ENCODE data around the gene NKAIN2.
"Not testable (repeated sequence)": the region's sequence is repeated elsewhere in the genome, so short reads cannot be mapped to it uniquely, and the experiment has no call there.

The NKAIN2 gene

DNA sequence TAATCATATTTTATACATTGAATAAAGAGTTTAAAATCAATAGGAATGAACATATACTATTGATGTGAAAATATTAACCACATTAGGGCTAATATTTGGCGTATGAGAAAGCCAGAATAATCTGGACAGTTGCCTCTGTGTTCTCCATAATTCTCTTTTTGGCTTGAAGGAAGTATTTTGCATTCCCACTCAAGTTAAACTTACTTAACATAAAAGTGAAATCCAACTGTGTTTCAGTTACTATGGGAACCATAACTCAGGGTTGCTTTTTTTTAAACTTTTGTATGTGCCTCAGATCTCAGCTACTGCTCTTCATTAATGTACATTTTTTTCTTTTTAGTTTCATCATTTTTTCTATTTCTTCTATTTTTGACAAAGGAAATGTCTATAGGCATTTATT is 479.8 kb downstream of the NKAIN2 start:
- TF ChIP-seq, protein P1, sequence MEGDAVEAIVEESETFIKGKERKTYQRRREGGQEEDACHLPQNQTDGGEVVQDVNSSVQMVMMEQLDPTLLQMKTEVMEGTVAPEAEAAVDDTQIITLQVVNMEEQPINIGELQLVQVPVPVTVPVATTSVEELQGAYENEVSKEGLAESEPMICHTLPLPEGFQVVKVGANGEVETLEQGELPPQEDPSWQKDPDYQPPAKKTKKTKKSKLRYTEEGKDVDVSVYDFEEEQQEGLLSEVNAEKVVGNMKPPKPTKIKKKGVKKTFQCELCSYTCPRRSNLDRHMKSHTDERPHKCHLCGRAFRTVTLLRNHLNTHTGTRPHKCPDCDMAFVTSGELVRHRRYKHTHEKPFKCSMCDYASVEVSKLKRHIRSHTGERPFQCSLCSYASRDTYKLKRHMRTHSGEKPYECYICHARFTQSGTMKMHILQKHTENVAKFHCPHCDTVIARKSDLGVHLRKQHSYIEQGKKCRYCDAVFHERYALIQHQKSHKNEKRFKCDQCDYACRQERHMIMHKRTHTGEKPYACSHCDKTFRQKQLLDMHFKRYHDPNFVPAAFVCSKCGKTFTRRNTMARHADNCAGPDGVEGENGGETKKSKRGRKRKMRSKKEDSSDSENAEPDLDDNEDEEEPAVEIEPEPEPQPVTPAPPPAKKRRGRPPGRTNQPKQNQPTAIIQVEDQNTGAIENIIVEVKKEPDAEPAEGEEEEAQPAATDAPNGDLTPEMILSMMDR (IDR thresholded peaks at IDR 0.05; ENCODE audit: low read depth, low read length), result no peak
- H3K4me3 ChIP-seq (ENCODE audit: low read depth, low read length), result no peak overlapping the region

DNA sequence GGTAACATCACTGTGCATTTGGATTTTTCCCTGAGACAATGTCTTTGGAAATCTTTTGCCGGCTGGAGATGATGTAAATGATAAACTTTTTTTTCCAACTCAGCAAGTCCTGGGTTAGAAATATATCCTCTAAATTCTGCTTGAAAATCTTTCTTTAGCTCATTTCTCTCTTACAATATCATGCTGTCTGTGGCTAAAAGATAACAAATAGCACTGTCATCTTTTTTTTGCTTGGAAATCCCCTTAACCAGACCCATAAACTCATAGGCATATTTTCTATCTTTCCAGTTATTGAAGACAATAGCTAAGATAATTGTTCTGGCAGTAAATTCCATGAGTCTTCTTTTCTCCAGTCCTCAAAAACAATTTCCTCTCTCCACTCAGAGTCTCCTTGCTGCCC is 481.5 kb downstream of the NKAIN2 start:
- H3K4me3 ChIP-seq (ENCODE audit: low read depth, low read length), result no peak overlapping the region
- TF ChIP-seq, protein P1 (IDR thresholded peaks at IDR 0.05; ENCODE audit: low read depth, low read length), result no peak

DNA sequence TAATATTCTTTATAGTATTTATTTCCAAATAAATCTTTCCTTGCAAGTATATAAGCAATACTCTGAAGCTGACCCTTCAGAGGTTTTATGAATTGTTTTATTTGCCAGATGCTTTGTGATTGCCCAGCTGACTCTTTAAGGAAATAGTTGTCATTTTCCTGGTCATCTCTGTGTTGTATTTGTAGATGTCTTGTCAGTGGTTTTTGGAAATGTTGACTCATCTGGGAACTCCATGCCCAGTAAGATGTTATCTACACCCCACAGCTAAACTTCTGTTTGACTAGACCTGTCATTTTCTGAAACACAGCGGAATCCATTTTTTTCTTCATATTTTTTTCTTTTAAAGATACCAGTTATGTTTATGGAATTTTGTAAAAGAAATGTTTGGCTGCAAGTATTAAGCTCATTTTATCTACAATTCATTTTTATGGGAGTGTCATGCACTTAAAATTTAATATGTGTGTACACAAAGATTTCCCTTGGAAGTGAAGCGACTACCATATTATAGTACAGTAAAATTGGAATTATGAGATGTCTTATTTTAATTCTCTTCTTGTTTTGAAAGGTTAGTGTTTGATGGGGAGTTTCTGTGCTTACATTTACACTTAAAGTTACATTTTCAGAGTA is 491.0 kb downstream of the NKAIN2 start:
- H3K4me3 ChIP-seq (ENCODE audit: low read depth, low read length), result no peak overlapping the region
- TF ChIP-seq, protein P1 (IDR thresholded peaks at IDR 0.05; ENCODE audit: low read depth, low read length), result no peak

DNA sequence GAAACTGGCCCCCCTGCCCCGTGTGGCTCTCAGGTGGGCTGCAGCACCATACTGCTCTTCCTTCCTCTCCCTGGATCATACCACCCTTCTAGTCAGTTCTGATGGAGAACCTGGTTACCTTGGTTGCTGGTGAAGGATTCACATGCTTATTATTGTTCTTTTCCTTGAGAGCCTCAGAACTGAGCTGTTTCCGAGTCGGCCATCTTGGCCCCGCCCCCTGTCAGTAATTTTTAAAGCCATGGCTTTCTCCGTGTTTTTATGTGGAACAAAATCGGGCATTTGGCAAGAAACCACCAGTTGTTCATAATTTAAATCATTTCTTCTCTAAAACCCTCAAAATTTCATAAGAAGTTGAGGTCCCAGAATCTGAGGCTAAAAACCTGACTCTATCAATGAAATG is 493.8 kb downstream of the NKAIN2 start:
- no peak overlapping the region for H3K4me3 ChIP-seq (ENCODE audit: low read depth, low read length)
- TF ChIP-seq, protein P1 (IDR thresholded peaks at IDR 0.05; ENCODE audit: low read depth, low read length), result no peak

DNA sequence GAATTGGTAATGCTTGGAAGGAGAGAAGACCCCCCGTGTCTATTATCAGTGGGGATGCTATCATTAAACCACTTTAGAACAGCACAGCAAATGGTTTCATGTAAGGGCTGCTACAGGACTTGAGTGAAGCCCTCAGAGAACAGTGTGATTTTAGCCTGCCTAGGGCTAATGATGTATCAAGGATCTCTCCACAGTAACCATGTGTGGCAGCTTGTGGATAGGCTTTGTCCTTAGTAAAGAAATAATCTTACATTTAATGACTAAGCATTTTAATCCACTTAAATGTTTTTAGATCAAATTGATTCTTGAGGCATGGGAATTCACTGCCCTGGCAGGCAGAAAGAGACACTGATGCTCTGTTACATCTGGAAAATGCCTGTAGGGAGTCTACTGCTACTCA is 495.1 kb downstream of the NKAIN2 start:
- TF ChIP-seq, protein P1 (IDR thresholded peaks at IDR 0.05; ENCODE audit: low read depth, low read length), result no peak
- H3K4me3 ChIP-seq (ENCODE audit: low read depth, low read length), result no peak overlapping the region

DNA sequence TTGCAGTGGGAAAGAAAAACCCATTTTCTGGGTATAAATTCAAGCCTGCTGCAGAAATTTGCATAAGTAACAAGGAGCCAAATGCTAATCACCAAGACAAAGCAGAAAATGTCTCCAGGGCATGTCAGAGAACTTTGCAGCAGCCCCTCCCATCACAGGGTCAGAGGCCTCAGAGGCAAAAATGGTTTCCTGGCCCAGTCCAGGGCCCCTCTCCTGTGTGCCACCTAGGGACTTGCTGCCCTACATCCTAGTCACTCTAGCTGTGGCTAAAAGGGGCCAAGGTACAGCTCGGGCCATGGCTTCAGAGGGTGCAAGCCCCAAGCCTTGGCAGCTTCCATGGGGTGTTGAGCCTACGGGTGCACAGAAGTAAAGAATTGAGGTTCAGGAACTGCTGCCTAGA is 497.2 kb downstream of the NKAIN2 start:
- H3K4me3 ChIP-seq (ENCODE audit: low read depth, low read length), result not testable (repeated sequence)

DNA sequence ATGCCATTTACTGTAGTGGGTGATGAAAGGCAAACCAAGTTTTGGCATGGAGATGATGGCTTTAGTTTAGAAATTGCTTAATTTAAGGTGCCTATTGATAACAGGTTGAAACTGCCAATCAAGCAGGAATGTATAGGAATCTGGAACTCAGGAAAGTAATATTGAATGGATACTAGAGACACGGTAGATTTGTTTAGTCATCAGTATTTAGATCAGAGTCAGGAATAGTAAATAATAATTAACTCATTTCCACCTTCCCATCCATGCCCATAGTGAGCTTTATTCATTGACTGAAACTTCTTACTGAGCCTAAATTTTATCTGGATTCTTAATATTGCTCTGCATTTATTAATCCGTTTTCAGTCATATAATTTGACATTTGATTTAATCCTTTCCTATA is 500.3 kb downstream of the NKAIN2 start:
- TF ChIP-seq, protein P1 (IDR thresholded peaks at IDR 0.05; ENCODE audit: low read depth, low read length), result no peak
- no peak overlapping the region for H3K4me3 ChIP-seq (ENCODE audit: low read depth, low read length)

DNA sequence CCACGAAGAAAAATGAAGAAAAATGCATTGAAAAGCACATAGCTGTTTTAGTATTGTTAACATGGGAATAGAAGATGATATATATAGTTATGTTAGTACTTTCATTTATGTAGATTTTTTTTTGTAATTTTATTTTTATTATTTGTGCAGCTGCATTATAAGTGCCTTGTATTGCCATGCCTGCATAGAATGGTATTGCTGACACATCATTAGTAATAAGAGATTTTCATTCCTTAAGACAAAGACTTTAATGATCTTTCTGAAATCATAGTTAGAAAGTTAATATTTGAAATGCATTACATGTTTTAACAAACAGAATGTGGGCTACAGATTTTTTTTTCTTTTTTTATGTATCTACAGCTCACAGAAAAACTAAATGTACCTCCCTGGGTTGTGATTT is 506.5 kb downstream of the NKAIN2 start:
- TF ChIP-seq, protein P1 (IDR thresholded peaks at IDR 0.05; ENCODE audit: low read depth, low read length), result no peak
- no peak overlapping the region for H3K4me3 ChIP-seq (ENCODE audit: low read depth, low read length)
